HepG2 (cell line): ENCODE results near the gene GDF7. TPM values are rescaled to one million over a fixed set of nuclear protein-coding genes. Genes with fewer than 3 reads are reported as not detected.

Experiments
- EEA1 ChIP-seq: sonication (generic); formaldehyde crosslinking; IDR thresholded peaks from 2 replicates; pipeline ENCODE4 v1.5.1; 2020; ENCODE audit warnings: mild to moderate bottlenecking, missing genetic modification reagents, borderline replicate concordance
- EHMT2 ChIP-seq: fragments of 200-600 bp; sonication (generic); IDR thresholded peaks from 2 replicates; pipeline ENCODE4 v1.7.0; 2017; ENCODE audit warnings: antibody characterized with exemption, low read depth, low read length, borderline replicate concordance
- FOXO1 ChIP-seq: sonication (generic); formaldehyde crosslinking; IDR thresholded peaks from 2 replicates; pipeline ENCODE4 v1.4.0; 2020; ENCODE audit warnings: missing genetic modification reagents
- GLMP ChIP-seq: sonication (generic); formaldehyde crosslinking; IDR thresholded peaks from 2 replicates; pipeline ENCODE4 v1.9.0; 2021; ENCODE audit warnings: missing genetic modification reagents, mild to moderate bottlenecking, borderline replicate concordance
- HMG20B ChIP-seq: conservative IDR thresholded peaks from 2 replicates; pipeline ENCODE4 v1.6.1; 2016; ENCODE audit warnings: missing genetic modification reagents, missing compliant biosample characterization
- KDM2A ChIP-seq: sonication (generic); formaldehyde crosslinking; IDR thresholded peaks from 2 replicates; pipeline ENCODE4 v1.4.0; 2020; ENCODE audit warnings: low read depth, missing genetic modification reagents, borderline replicate concordance
- MED13 ChIP-seq: sonication (generic); formaldehyde crosslinking; IDR thresholded peaks from 2 replicates; pipeline ENCODE4 v1.5.0; 2020; ENCODE audit warnings: missing genetic modification reagents
- MYC ChIP-seq: sonication (generic); formaldehyde crosslinking; IDR thresholded peaks from 2 replicates; pipeline ENCODE4 v1.9.0; 2021; ENCODE audit warnings: missing genetic modification reagents, borderline replicate concordance
- POGK ChIP-seq: sonication (generic); formaldehyde crosslinking; conservative IDR thresholded peaks from 2 replicates; pipeline ENCODE4 v1.8.0; 2022; ENCODE audit warnings: mild to moderate bottlenecking, moderate library complexity, missing genetic modification reagents
- PREB ChIP-seq: sonication (generic); formaldehyde crosslinking; IDR thresholded peaks from 2 replicates; pipeline ENCODE4 v1.4.0; 2020; ENCODE audit warnings: missing genetic modification reagents
- RERE ChIP-seq: IDR thresholded peaks from 2 replicates; pipeline ENCODE4 v1.6.1; 2016; ENCODE audit warnings: low read depth, missing genetic modification reagents, missing compliant biosample characterization
- SMARCE1 ChIP-seq: fragments of 450-650 bp; IDR thresholded peaks from 2 replicates; pipeline ENCODE4 v1.6.1; 2017; ENCODE audit warnings: borderline replicate concordance
- ZBTB4 ChIP-seq: sonication (generic); formaldehyde crosslinking; IDR thresholded peaks from 2 replicates; pipeline ENCODE4 v1.4.0; 2020; ENCODE audit warnings: missing genetic modification reagents, mild to moderate bottlenecking, borderline replicate concordance
- ZNF550 ChIP-seq: sonication (generic); formaldehyde crosslinking; IDR thresholded peaks from 2 replicates; pipeline ENCODE4 v1.4.0; 2020; ENCODE audit warnings: mild to moderate bottlenecking, missing genetic modification reagents, borderline replicate concordance
- ZNF747 ChIP-seq: sonication (generic); formaldehyde crosslinking; IDR thresholded peaks from 2 replicates; pipeline ENCODE4 v1.8.1; 2023; ENCODE audit warnings: missing genetic modification reagents, mild to moderate bottlenecking, borderline replicate concordance
- polyA plus RNA-seq, 8 experiments: library from polyadenylated mRNA; depleted of rRNA in 3 of 8; stranded (reverse) in 7 of 8; unstranded in 1 of 8; fragments of >200 nt; fragmentation: Illumina TruSeq in 4 of 8; extraction: Trizol in 4 of 8; gene quantifications; 2 replicates each; pipeline versions ENCODE4 v1.2.1 to v1.2.3, GENCODE V29; 2011 to 2016; ENCODE audit warnings: low read depth in 4 of 8, missing spikeins in 1 of 8, mixed read lengths in 1 of 8; ENCODE audit not compliant: insufficient read depth in 1 of 8
- total RNA-seq, 5 experiments: library from RNA; depleted of rRNA; stranded (reverse); fragments of >200 nt; fragmentation: Illumina TruSeq; extraction: Trizol; gene quantifications; 2 replicates each; pipeline ENCODE4 v1.2.3, GENCODE V29; 2016; ENCODE audit warnings: low read depth in 1 of 5

The GDF7 gene
- total and polyA plus RNA-seq, 2 of the 13 experiments (the other 11 are each of a cell fraction or from before 2014, with no cell fraction given): 1.6 to 15.0 TPM

- TF ChIP-seq GLMP (CRISPR knock-in tag) (no peak), SMARCE1 (no peak), ZNF550 (CRISPR knock-in tag) (no peak), EHMT2 (no peak), MED13 (CRISPR knock-in tag) (no peak), ZBTB4 (CRISPR knock-in tag) (no peak), PREB (CRISPR knock-in tag) (no peak), POGK (CRISPR knock-in tag) (no peak), ZNF747 (CRISPR knock-in tag) (no peak; the same call in 1 of the 2 replicates), KDM2A (peak; percentile 83), HMG20B (CRISPR knock-in tag) (no peak), MYC (CRISPR knock-in tag) (no peak), FOXO1 (CRISPR knock-in tag) (no peak; the same call in 1 of the 2 replicates), EEA1 (no peak), RERE (CRISPR knock-in tag) (0 out of 2 replicates have a peak, but pooled peaks have one; percentile 15)
Measured at GRCh38 chr2:20667531-20668401, 822 bp downstream of the GDF7 start (continued).
